GM03348 (cell line): ENCODE measurements around the gene NRBP1.
"Not testable (repeated sequence)": the region's sequence is repeated elsewhere in the genome, so short reads cannot be mapped to it uniquely, and the experiment has no call there.

ENCODE experiments used
- DNase-seq: peaks from one replicate; pipeline ENCODE4 v3.0.0; 2012; ENCODE audit warnings: low spot score

NRBP1 gene

DNA sequence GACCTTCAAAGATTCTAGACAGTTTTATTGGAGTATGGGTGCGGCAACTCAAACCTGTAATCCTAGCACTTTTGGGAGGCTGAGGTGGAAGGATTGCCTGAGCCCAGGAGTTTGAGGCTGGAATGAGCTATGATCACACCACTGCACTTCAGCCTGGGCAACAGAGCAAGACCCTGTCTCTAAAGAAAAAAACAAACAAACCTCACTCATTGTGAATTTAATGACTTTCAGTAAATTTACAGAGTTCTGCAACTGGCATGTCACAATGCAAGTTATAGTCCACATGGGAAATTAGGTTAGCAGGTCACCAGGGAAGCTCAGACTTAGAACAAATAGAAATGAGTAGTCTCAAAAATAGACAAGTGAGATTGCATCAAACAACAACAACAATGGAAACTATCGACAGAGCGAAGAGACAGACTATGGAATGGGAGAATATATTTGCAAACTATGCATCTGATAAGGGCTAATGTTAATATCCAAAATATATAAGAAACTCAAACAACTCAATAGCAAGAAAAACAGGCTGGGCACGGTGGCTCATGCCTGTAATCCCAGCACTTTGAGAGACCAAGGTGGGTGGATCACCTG, 6.7 kb upstream of the NRBP1 start:
- no peak for DNase-seq

- DNase-seq = no peak
Measured at GRCh38 chr2:27422958-27423357, 5.5 kb upstream of the NRBP1 start.

DNA sequence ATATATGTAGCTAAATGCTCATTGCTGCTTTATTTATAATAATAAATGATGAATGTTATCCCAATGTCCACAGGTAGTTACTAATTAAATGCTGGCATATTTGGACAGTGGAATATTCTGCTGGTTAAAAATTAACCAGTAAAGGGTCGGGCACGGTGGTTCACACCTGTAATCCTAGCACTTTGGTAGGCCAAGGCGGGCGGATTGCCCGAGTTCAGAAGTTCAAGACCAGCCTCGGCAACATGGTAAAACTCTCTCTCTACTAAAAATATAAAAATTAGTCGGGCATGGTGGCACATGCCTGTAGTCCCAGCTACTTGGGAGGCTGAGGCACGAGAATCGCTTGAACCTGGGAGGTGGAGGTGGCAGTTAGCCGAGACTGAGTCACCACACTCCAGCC, 3.4 kb upstream of the NRBP1 start:
- DNase-seq = not testable (repeated sequence)

GRCh38 chr2:27427863-27428212, 593 bp upstream of the NRBP1 start:
- DNase-seq = no peak

GRCh38 chr2:27428978-27429541, 629 bp downstream of the NRBP1 start:
- DNase-seq = peak; percentile 97

- DNase-seq = peak; percentile 29
Measured at GRCh38 chr2:27431395-27431794, 3.0 kb downstream of the NRBP1 start.

DNA sequence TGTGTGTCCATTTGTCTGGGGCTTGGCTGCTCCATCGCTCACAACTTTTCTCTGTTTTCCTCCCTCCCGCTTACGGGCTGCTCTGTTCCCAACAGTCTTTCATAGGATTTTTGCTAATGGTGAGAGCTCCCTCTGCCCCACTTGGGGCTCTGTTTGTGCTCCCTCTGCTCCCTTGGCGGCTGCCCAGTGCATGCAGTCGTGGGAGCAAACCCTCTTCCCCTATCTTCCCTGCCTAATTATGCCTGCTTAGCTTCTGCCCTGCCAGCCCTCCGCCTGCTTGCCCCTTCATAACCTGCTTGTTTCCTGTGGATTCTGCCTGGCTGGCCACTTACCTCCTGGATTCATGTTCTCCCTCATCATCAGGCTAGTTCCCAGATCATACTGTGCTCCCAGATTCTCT, 7.2 kb downstream of the NRBP1 start:
- no peak for DNase-seq

DNA sequence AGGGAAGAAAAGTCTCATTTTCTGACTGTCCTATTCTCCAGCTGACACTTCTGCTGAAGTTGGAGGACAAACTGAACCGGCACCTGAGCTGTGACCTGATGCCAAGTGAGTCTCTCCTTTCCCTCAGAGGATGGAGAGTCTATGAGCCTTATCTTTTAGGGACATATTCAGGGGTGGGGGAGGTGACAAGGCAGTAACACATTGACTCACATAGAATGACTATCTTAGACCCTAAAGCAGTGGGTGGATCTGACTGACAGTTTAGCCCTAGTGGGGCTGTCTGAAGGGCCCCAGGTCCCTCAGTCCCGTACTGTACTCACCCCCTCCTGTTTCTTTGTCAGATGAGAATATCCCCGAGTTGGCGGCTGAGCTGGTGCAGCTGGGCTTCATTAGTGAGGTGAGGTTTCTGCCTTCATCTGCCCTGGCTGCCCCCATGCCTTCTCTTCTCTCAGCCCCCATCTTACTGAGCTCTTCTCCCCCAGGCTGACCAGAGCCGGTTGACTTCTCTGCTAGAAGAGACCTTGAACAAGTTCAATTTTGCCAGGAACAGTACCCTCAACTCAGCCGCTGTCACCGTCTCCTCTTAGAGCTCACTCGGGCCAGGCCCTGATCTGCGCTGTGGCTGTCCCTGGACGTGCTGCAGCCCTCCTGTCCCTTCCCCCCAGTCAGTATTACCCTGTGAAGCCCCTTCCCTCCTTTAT, 12.9 kb downstream of the NRBP1 start:
- DNase-seq = no peak

DNA sequence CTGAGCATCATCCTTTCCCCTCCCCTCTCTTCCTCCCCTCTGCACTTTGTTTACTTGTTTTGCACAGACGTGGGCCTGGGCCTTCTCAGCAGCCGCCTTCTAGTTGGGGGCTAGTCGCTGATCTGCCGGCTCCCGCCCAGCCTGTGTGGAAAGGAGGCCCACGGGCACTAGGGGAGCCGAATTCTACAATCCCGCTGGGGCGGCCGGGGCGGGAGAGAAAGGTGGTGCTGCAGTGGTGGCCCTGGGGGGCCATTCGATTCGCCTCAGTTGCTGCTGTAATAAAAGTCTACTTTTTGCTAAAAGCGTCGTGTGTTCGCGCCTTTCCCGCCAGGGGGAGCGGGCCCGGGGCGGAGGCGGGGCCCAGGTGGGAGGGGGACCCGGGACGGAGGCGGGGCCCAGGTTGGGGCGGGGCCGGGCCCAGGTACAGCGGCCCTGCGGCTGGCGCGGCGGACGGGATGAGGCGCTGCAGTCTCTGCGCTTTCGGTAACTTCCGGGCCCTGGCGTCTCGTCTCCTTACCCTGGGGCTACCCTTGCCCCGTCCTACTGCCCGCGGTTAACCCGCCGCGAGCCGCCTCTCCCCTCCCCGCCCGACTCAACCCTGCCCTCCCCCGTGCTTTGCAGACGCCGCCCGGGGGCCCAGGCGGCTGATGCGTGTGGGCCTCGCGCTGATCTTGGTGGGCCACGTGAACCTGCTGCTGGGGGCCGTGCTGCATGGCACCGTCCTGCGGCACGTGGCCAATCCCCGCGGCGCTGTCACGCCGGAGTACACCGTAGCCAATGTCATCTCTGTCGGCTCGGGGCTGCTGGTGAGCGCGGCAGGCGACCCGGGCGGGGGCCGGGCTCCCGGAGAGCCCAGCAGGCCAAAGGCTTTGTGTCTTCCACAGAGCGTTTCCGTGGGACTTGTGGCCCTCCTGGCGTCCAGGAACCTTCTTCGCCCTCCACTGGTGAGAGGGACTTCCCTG, 13.8 kb downstream of the NRBP1 start, which contains the start of gene KRTCAP3:
KRTCAP3 (plus strand) TSS at position 424 of the 962 bp plus-strand sequence; CDS start at position 456, 32 bp downstream.
- peak; percentile 17 for DNase-seq

GRCh38 chr2:27442920-27443282, 14.5 kb downstream of the NRBP1 start:
- DNase-seq = peak; percentile 20

- DNase-seq = no peak
Measured at GRCh38 chr2:27445155-27445554, 16.7 kb downstream of the NRBP1 start.

GRCh38 chr2:27445615-27446014, 17.2 kb downstream of the NRBP1 start:
- DNase-seq = no peak

GRCh38 chr2:27446057-27446456, 17.6 kb downstream of the NRBP1 start:
- DNase-seq = no peak

DNA sequence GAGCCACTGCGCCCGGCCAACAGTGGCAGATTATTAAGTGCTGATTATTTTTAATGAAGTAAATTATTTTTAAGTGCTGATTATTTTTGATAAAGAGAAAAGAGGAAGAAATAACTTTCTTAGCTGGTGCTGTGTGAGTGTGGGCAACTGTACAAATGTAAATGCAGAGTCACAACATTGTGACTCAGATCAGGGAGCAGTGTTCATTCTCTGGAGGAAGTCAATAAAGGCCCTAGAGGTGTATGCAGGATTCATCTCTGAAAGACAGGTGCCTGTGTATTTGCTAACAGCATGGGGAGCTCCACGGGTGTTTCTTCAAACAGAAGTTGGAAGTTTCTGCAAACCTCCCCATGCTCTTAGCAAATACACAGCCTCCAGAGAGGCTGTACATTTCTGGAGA, 19.9 kb downstream of the NRBP1 start:
- DNase-seq = no peak

DNA sequence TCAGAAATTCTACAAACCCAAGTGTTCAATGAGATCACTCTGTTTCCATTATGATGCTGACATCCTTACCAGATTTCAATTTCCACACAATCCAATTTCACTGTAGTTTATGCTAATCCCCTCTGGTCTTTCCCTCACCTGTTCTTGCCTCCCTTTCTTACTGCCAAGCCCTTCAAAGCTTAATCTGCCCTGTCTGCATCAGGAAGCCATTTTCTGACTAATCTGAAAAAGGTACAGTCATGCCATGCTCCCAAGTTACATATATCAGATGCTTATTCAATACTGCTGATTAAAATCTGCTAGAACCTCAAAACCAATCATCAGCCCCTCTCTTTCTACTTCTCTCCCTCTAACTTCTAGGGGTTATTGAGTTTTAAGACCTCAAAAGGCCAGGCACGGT, 22.7 kb downstream of the NRBP1 start:
- no peak for DNase-seq

GRCh38 chr2:27453968-27454367, 25.5 kb downstream of the NRBP1 start:
- no peak for DNase-seq

- no peak for DNase-seq
Measured at GRCh38 chr2:27461118-27461517, 32.7 kb downstream of the NRBP1 start.

DNA sequence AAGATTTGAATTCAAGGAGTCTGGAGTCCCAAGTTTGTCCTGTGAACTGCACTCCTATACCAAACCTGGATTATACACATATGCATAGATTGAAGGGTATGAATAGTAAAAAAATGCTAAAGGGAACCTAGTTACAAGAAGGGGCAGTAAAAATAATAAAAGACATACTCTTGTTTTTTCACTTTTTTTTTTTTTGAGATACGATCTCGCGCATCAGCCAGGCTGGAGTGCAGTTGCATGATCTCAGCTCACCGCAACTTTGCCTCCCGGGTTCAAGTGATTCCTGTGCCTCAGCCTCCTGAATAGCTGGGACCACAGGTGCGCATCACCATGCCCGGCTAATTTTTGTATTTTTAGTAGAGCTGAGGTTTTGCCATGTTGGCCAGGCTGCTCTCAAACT, 36.0 kb downstream of the NRBP1 start:
- DNase-seq = no peak

GRCh38 chr2:27471961-27472360, 43.5 kb downstream of the NRBP1 start:
- no peak for DNase-seq

DNA sequence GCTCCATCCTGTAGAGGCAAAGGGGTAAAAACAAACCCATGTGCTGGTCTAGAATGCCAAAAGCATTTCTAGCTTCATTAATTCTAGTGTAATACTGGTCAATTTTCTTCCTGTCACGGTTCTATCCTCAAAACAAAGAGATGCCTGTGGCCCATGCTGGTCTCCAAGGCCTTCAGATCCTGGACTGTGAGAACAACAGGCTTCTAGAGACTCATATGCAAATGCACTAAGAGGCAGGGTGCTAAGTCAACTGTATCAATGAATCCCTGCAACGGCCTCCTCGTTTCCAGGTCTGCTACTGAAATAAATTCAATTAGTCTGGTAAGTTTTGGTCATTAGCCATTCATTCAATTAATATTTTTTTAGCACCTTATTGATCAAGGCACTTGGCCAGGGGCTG, 57.1 kb downstream of the NRBP1 start:
- no peak for DNase-seq

- DNase-seq = peak; percentile 31
Measured at GRCh38 chr2:27489118-27489497, 60.7 kb downstream of the NRBP1 start.

DNA sequence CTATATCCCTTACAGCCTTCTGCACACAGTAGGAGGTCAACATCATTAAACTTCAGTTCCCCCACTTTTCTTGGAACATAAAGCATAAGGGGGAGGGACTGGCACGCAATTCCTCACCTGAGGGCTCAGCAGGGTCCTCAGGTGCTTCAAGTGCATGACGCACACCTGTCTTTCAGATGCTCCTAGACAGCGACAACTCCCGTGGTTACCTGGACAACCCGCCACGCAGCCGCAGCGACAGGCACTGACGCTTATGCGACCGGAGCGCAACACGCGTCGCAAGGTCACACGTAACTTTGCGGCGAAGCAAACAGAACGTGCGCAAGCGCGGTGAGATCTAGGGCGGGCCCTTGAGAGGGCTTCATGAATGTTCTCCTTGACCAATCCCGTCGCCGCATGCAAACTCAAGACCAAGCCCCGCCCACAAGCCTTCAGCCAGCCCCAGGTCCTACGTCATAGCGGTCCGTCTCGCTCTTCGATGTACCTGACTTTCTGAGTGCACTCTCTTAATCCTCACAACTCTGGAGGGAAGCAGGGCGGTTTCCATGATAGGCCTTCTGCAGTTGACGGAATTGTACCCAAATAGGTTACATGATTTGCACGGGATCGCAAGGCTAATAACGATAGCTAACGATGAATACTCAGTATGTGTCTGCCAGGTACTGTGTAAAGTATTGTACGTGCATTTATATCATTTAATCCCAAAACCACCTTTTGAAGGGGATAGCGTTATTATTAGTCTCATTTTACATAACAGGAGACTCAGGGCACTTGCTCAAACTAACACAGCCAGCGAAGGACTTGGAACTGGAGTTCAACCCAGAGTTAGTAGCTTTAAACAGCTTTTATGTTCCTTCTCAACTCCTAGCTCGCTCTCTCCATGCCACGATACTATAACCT, 61.3 kb downstream of the NRBP1 start, which contains the start of gene IFT172:
IFT172 (minus strand) TSS at position 246 of the 900 bp plus-strand sequence; CDS start at position 156, 90 bp downstream.
- DNase-seq = peak; percentile 99
